Heart left ventricle (tissue), 16 donors: Measurements from ENCODE around the gene GLRA2. TPM values are rescaled to one million over a fixed set of nuclear protein-coding genes. Genes with fewer than 3 reads are reported as not detected.
"Not testable (repeated sequence)": the region's sequence is repeated elsewhere in the genome, so short reads cannot be mapped to it uniquely, and the experiment has no call there.

ENCODE experiments used
- ATAC-seq, 4 donors: fragments of 200-7000 bp; cut with Tn5 transposase; one replicate each; pipeline ENCODE4 v1.9.1; 2020 to 2022; ENCODE audit warnings: moderate library complexity in 4 of 4, mild to moderate bottlenecking in 3 of 4, moderate number of reproducible peaks in 1 of 4
- DNase-seq, 5 donors: peaks; one replicate each; pipeline ENCODE4 v3.0.0-alpha.2; 2020
- H3K27ac ChIP-seq, 12 donors: fragments of 200-600 bp; sonication (generic) in 4 of 12; one replicate each; pipeline versions ENCODE4 v1.5.0 to v1.8.0; 2016 to 2022; ENCODE audit warnings: mild to moderate bottlenecking in 2 of 12
- H3K27me3 ChIP-seq, 9 donors: fragments of 200-600 bp; sonication (generic) in 2 of 9; one replicate each; pipeline versions ENCODE4 v1.5.1 to v1.8.0; 2016 to 2022; ENCODE audit warnings: mild to moderate bottlenecking in 3 of 9
- H3K36me3 ChIP-seq, 9 donors: fragments of 200-600 bp; sonication (generic) in 2 of 9; one replicate each; pipeline versions ENCODE4 v1.5.0 to v1.8.0; 2018 to 2022; ENCODE audit warnings: mild to moderate bottlenecking in 2 of 9
- H3K4me1 ChIP-seq, 12 donors: fragments of 200-600 bp; sonication (generic) in 4 of 12; one replicate each; pipeline versions ENCODE4 v1.5.0 to v1.8.0; 2016 to 2022; ENCODE audit warnings: mild to moderate bottlenecking in 3 of 12
- H3K4me3 ChIP-seq, 12 donors: fragments of 200-600 bp; sonication (generic) in 4 of 12; one replicate each; pipeline versions ENCODE4 v1.5.0 to v1.8.0; 2017 to 2022; ENCODE audit warnings: mild to moderate bottlenecking in 9 of 12, moderate library complexity in 4 of 12
- H3K9me3 ChIP-seq, 12 donors: fragments of 200-600 bp; sonication (generic) in 4 of 12; one replicate each; pipeline versions ENCODE4 v1.5.0 to v1.8.0; 2016 to 2022; ENCODE audit warnings: mild to moderate bottlenecking in 1 of 12
- POLR2A ChIP-seq, 2 donors: fragments of 450-650 bp; IDR thresholded peaks; one replicate each; pipeline ENCODE4 v1.6.1; 2017; ENCODE audit warnings: antibody characterized with exemption in 2 of 2, mild to moderate bottlenecking in 2 of 2, moderate library complexity in 2 of 2
- WGBS, 4 donors: extraction: QIAGEN DNeasy Blood & Tissue Kit in 2 of 4; methylation state at CpG; one replicate each; pipeline versions ENCODE4 v1.1.5 to v1.1.7; 2013 to 2018; 5-methylcytosine and 5-hydroxymethylcytosine counted together
- intact Hi-C, 10 donors: fragments of 100-400 bp; cut with DNase I; formaldehyde crosslinking; loops; one replicate each; pipeline versions ENCODE4 v1.11.1 to v1.14.2; 2022
- polyA plus RNA-seq, 2 donors: library from polyadenylated mRNA; stranded (reverse); fragments of 200-250 nt; gene quantifications; one replicate each; pipeline ENCODE4 v1.2.3, GENCODE V29; 2013
- total RNA-seq, 9 donors: library from RNA; depleted of rRNA in 2 of 9; stranded (reverse); fragments of >200 nt in 2 of 9; fragmentation: NEBNext Ultra II Directional in 3 of 9; extraction: Animal tissue kit (Norgen Biotek cat#: 25700) in 3 of 9; gene quantifications; one replicate each; pipeline versions ENCODE4 v1.1.0 to v1.2.4, GENCODE V29; 2016 to 2023
- TF ChIP-seq, protein P1 (sequence below), 12 donors: fragments of 200-600 bp; sonication (generic) in 4 of 12; IDR thresholded peaks; one replicate each; pipeline versions ENCODE4 v1.5.0 to v1.8.0; 2018 to 2022; ENCODE audit warnings: antibody characterized with exemption in 12 of 12, mild to moderate bottlenecking in 5 of 12
- donor health status: ischemic (EF 13 %, LVEDD 7.1; RV severe dilation, severe dysfunction).
- donor health status: healthy with polysubstance abuse.
- donor health status: DM: no; HTN: yes; CAD: no.
- donor health status: DM: no; HTN: no; CAD: no.
- donor health status: ischemic (EF 25% LVEDD 6.9; RV normal size, moderate dysfunction).
- donor health status: ischemic (EF 25% LVEDD 5.7; RV mildly dilated, moderate dysfunction).
- donor health status: healthy.
- donor health status: DM: yes; HTN: yes; CAD: no.
- donor health status: ischemic (EF 35%, LVEDD 5.7; RV mildly dilated, moderate dysfunction).
- donor health status: nonischemic (EF 11% LVEDD 7.7; RV severe dilation, severe dysfunction).
- donor health status: DM: yes; HTN: yes; CAD: no.
- donor health status: PGD.
- donor health status: ischemic (EF 29% LVEDD 5.4; RV normal size, mild dysfunction).
- donor health status: nonischemic (EF 23%, LVEDD 6.1; RV moderate dilation, normal function).

GLRA2 gene
- total and polyA plus RNA-seq, 11 donors = not detected

DNA sequence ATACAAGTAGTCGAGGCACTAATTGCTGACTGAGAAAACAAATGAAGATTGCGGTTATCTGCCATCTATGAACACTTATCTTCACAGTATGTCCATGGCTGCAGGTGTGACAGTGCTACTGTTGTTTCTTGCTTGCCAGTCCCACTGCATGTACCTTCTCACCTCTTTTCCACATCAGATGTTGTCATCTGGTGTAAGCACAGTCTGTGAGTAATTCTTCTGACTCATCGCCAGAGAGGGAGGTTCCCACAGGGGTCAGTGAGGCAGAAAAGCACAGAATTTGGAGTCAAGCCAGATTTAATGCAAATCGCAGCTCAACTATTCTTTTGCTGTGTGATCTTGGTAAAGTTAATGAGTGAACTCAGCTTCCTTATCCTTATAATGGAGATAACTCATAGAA, 144.4 kb downstream of the GLRA2 start:
- TF ChIP-seq, protein P1, sequence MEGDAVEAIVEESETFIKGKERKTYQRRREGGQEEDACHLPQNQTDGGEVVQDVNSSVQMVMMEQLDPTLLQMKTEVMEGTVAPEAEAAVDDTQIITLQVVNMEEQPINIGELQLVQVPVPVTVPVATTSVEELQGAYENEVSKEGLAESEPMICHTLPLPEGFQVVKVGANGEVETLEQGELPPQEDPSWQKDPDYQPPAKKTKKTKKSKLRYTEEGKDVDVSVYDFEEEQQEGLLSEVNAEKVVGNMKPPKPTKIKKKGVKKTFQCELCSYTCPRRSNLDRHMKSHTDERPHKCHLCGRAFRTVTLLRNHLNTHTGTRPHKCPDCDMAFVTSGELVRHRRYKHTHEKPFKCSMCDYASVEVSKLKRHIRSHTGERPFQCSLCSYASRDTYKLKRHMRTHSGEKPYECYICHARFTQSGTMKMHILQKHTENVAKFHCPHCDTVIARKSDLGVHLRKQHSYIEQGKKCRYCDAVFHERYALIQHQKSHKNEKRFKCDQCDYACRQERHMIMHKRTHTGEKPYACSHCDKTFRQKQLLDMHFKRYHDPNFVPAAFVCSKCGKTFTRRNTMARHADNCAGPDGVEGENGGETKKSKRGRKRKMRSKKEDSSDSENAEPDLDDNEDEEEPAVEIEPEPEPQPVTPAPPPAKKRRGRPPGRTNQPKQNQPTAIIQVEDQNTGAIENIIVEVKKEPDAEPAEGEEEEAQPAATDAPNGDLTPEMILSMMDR (IDR thresholded peaks at IDR 0.05) = no peak
- TF ChIP-seq POLR2A (IDR thresholded peaks at IDR 0.05) = no peak
- Histone ChIP-seq H3K27ac (no peak overlapping the region), H3K4me3 (no peak overlapping the region), H3K4me1 (no peaks in the 10 kb centered on the region), H3K9me3 (no peaks in the 10 kb centered on the region), H3K27me3 (no peaks in the 10 kb centered on the region), H3K36me3 (no peaks in the 10 kb centered on the region)
- intact Hi-C loops = no loop called here
- 55 to 68% (median 60%) methylated on average over 4 of the region's 4 CpGs for WGBS, 4 donors
- DNase-seq (no peak), ATAC-seq (no peak)

DNA sequence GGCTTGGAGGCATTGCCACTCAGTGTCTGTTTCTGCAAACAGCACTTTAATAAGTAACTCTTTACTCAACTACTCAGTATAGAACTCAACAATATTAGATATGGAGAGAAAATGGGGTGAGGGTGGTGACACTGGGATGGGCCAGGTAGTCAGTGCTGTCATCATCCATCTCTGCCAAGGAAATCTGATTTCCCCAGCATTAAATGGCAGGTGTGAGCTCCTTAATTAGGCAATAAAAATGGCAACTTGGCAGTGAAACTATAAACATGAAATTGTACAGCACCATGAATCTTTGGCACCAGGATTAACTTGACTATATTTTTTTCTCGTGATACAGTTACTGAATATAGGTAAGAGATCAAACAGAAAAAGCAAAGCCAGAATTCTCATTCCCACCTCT, 146.2 kb downstream of the GLRA2 start:
- WGBS, 4 donors = 69 to 89% (median 85%) methylated on average over 1 of the region's 1 CpG
- TF ChIP-seq, protein P1 (IDR thresholded peaks at IDR 0.05) = no peak
- TF ChIP-seq POLR2A (IDR thresholded peaks at IDR 0.05) = no peak
- DNase-seq (no peak), ATAC-seq (no peak)
- no peaks in the 10 kb centered on the region for H3K4me1 ChIP-seq
- intact Hi-C loops = no loop called here
- no peaks in the 10 kb centered on the region for H3K27me3 ChIP-seq
- no peaks in the 10 kb centered on the region for H3K9me3 ChIP-seq
- no peaks in the 10 kb centered on the region for H3K36me3 ChIP-seq
- no peak overlapping the region for H3K4me3 ChIP-seq
- no peak overlapping the region for H3K27ac ChIP-seq

DNA sequence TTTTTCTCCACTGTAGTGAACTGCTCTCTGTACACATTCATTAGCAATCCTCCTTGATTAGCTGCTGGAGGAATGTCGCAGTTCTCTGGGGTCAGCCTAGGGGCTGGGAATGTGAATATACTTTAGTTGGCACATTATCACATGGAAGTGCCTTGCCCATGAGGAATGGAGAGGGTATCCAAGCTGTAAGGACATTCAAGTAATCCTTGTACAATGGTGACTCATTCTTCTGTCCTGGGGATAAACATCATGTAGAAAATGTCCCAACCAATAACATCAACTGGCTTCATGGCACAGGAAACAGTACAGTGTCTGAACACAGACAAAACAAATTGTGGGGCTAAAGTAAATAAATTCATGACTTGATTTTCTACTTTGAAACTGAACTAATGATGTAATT, 147.1 kb downstream of the GLRA2 start:
- intact Hi-C loops = no loop called here
- Histone ChIP-seq H3K36me3 (no peaks in the 10 kb centered on the region), H3K4me1 (no peaks in the 10 kb centered on the region), H3K27me3 (no peaks in the 10 kb centered on the region), H3K4me3 (no peak overlapping the region), H3K9me3 (no peaks in the 10 kb centered on the region), H3K27ac (no peak overlapping the region)
- ATAC-seq = no peak
- no peak for DNase-seq
- 73 to 90% (median 84%) methylated on average over 1 of the region's 1 CpG for WGBS, 4 donors
- TF ChIP-seq, protein P1 (IDR thresholded peaks at IDR 0.05) = no peak
- no peak for TF ChIP-seq POLR2A (IDR thresholded peaks at IDR 0.05)

DNA sequence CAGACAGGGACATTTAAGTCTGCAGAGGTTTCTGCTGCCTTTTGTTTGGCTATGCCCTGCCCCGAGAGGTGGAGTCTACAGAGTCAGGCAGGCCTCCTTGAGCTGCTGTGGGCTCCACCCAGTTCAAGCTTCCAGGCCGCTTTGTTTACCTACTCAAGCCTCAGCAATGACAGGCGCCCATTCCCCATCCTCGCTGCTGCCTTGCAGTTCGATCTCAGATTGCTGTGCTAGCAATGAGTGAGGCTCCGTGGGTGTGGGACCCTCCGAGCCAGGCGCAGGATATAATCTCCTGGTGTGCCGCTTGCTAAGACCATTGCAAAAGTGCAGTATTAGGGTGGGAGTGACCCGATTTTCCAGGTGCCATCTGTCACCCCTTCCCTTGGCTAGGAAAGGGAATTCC, 159.0 kb downstream of the GLRA2 start:
- 81 to 94% (median 92%) methylated on average over 9 to 10 of the region's 10 CpGs for WGBS, 4 donors
- H3K36me3 ChIP-seq, H3K27me3 ChIP-seq, H3K4me1 ChIP-seq, intact Hi-C loops, H3K27ac ChIP-seq, ATAC-seq, H3K4me3 ChIP-seq, DNase-seq, H3K9me3 ChIP-seq: not testable (repeated sequence)

GRCh38 chrX:14690553-14690952, 161.2 kb downstream of the GLRA2 start:
- no peak for TF ChIP-seq POLR2A (IDR thresholded peaks at IDR 0.05)
- TF ChIP-seq, protein P1 (IDR thresholded peaks at IDR 0.05) = no peak

More at GRCh38 chrX:14690553-14690952, 161.2 kb downstream of the GLRA2 start:
- H3K4me3 ChIP-seq = no peak overlapping the region
- no peak overlapping the region for H3K27ac ChIP-seq
- no peaks in the 10 kb centered on the region for H3K36me3 ChIP-seq
- WGBS, 4 donors = 79 to 92% (median 90%) methylated on average over 8 of the region's 8 CpGs
- peaks cover 0 to 9% (median 0%) of the 10 kb centered on the region in 12 donors for H3K9me3 ChIP-seq
- H3K27me3 ChIP-seq = peaks cover 0 to 4% (median 0%) of the 10 kb centered on the region in 9 donors
- H3K4me1 ChIP-seq = no peaks in the 10 kb centered on the region
- intact Hi-C loops = no loop called here
- DNase-seq (no peak), ATAC-seq (no peak)
